K562 (cell line): ENCODE results near the gene DLK2. TPM values are rescaled to one million over a fixed set of nuclear protein-coding genes. Genes with fewer than 3 reads are reported as not detected.

ENCODE experiments used
- ADNP ChIP-seq: fragments of 200-800 bp; sonication (Bioruptor generic); IDR thresholded peaks from 2 replicates; pipeline ENCODE4 v1.6.1; 2016; ENCODE audit warnings: missing genetic modification characterization, missing compliant biosample characterization
- ATF2 ChIP-seq: sonication (generic); formaldehyde crosslinking; IDR thresholded peaks from 2 replicates; pipeline ENCODE4 v1.8.1; 2022; ENCODE audit warnings: missing genetic modification reagents
- CCNT2 ChIP-seq: IDR thresholded peaks from 2 replicates; pipeline ENCODE4 v1.6.1; 2011; ENCODE audit warnings: borderline replicate concordance, low read depth, mild to moderate bottlenecking, moderate library complexity, mixed read lengths, low read length; ENCODE audit not compliant: insufficient read length; ENCODE audit errors: extremely low read depth
- ETV1 ChIP-seq: fragments of 450-650 bp; conservative IDR thresholded peaks from 2 replicates; pipeline ENCODE4 v1.6.1; 2016; ENCODE audit warnings: missing genetic modification characterization, control low read depth, low read depth, missing compliant biosample characterization
- FOSL1 ChIP-seq: fragments of 200-800 bp; sonication (Bioruptor generic); conservative IDR thresholded peaks from 2 replicates; pipeline ENCODE4 v1.6.1; 2016; ENCODE audit warnings: missing genetic modification characterization, missing compliant biosample characterization
- HDAC6 ChIP-seq: IDR thresholded peaks from 2 replicates; pipeline ENCODE4 v1.6.1; 2012; ENCODE audit warnings: low read depth, mild to moderate bottlenecking, control low read depth, inconsistent platforms, low read length, moderate library complexity
- HEY1 ChIP-seq: fragments of 250-450 bp; sonication (Bioruptor Pico); IDR thresholded peaks from 2 replicates; pipeline ENCODE4 v1.5.0; 2020; ENCODE audit warnings: mild to moderate bottlenecking, moderate library complexity, borderline replicate concordance
- PHF21A ChIP-seq: fragments of 450-650 bp; IDR thresholded peaks from 2 replicates; pipeline ENCODE4 v1.6.1; 2017; ENCODE audit warnings: low read depth, borderline replicate concordance
- POLR2AphosphoS5 ChIP-seq: IDR thresholded peaks from 2 replicates; pipeline ENCODE4 v1.6.1; 2011; ENCODE audit warnings: mild to moderate bottlenecking, low read depth, low read length, moderate library complexity; ENCODE audit not compliant: control insufficient read depth, insufficient read depth
- RBM39 ChIP-seq: fragments of 200-400 bp; formaldehyde crosslinking; optimal IDR thresholded peaks from 2 replicates; pipeline ENCODE3; 2018; ENCODE audit warnings: low read depth, low read length
- SIN3A ChIP-seq, 2 experiments: fragments of 150-350 bp in 1 of 2; IDR thresholded peaks; 2 replicates each; pipeline ENCODE4 v1.6.1; 2011 to 2016; ENCODE audit warnings: borderline replicate concordance in 2 of 2, low read depth in 2 of 2, low read length in 2 of 2, mild to moderate bottlenecking in 2 of 2, moderate library complexity in 2 of 2; ENCODE audit not compliant: control insufficient read depth in 1 of 2
- TCF3 ChIP-seq: sonication (generic); formaldehyde crosslinking; IDR thresholded peaks from 2 replicates; pipeline ENCODE4 v1.4.0; 2020; ENCODE audit warnings: mild to moderate bottlenecking, missing genetic modification reagents
- TRIM24 ChIP-seq, 2 experiments: fragments of 450-650 bp; IDR thresholded peaks; 2 replicates each; pipeline ENCODE4 v1.6.1; 2016
- TRIM28 ChIP-seq: fragments of 450-650 bp; IDR thresholded peaks from 2 replicates; pipeline ENCODE4 v1.6.1; 2017
- ZFP36 ChIP-seq: fragments of 150-350 bp; IDR thresholded peaks from 2 replicates; pipeline ENCODE4 v1.6.1; 2018; ENCODE audit warnings: low read length, low read depth; ENCODE audit not compliant: partially characterized antibody
- ZNF175 ChIP-seq: fragments of 200-800 bp; sonication (Bioruptor generic); IDR thresholded peaks from 2 replicates; pipeline ENCODE4 v1.6.1; 2016; ENCODE audit warnings: low read depth, mild to moderate bottlenecking, missing genetic modification characterization, missing compliant biosample characterization
- ZNF263 ChIP-seq: sonication (generic); formaldehyde crosslinking; IDR thresholded peaks from 2 replicates; pipeline ENCODE4 v1.8.0; 2022; ENCODE audit warnings: mild to moderate bottlenecking, missing genetic modification reagents, borderline replicate concordance
- ZNF316 ChIP-seq: fragments of 450-650 bp; IDR thresholded peaks from 2 replicates; pipeline ENCODE4 v1.6.1; 2016
- polyA plus RNA-seq, 8 experiments: library from polyadenylated mRNA; depleted of rRNA in 4 of 8; stranded (reverse) in 5 of 8; unstranded in 3 of 8; fragments of >200 nt; fragmentation: Nextera tagmentation in 2 of 8; fragmentation: Illumina TruSeq in 1 of 8; extraction: Ambion mirVana in 2 of 8; extraction: Trizol in 1 of 8; gene quantifications; 2 replicates each; pipeline versions ENCODE4 v1.2.1 to v1.2.3, GENCODE V29; 2011 to 2014; ENCODE audit warnings: inconsistent platforms in 1 of 8, missing spikeins in 1 of 8
- total RNA-seq, 7 experiments: library from RNA; depleted of rRNA in 6 of 7; stranded (reverse); fragments of >200 nt in 6 of 7; fragmentation: Illumina TruSeq in 2 of 7; extraction: Trizol in 2 of 7; gene quantifications; 2 replicates each; pipeline versions ENCODE4 v1.2.1 to v1.2.3, GENCODE V29; 2011 to 2021; ENCODE audit warnings: low replicate concordance in 1 of 7
- TF ChIP-seq, protein P1 (sequence below): fragments of 450-650 bp; IDR thresholded peaks from one replicate; pipeline ENCODE4 v1.6.1; 2018; ENCODE audit warnings: mild to moderate bottlenecking, moderate library complexity; ENCODE audit not compliant: partially characterized antibody
- TF ChIP-seq, protein P2 (sequence below): sonication (generic); formaldehyde crosslinking; IDR thresholded peaks from 2 replicates; pipeline ENCODE4 v1.8.0; 2023; ENCODE audit warnings: mild to moderate bottlenecking, missing genetic modification reagents
- TF ChIP-seq, protein P3 (sequence below): fragments of 450-650 bp; IDR thresholded peaks from 2 replicates; pipeline ENCODE4 v1.6.1; 2018; ENCODE audit warnings: mild to moderate bottlenecking, low read depth; ENCODE audit not compliant: partially characterized antibody

Gene DLK2
- total and polyA plus RNA-seq, 9 of the 15 experiments (the other 6 are each of a cell fraction or from before 2014, with no cell fraction given): 0.11 to 0.53 (median 0.29) TPM; not detected in 3

GRCh38 chr6:43454696-43455530 is 435 bp downstream of the DLK2 start (continued):
- TF ChIP-seq ATF2 (no peak), ZNF175 (CRISPR knock-in tag) (no peak), FOSL1 (tag) (no peak), ZNF263 (CRISPR knock-in tag) (peak; percentile 56; the same call in 1 of the 2 replicates), HEY1 (CRISPR knock-in tag) (no peak), HDAC6 (no peak), TCF3 (CRISPR knock-in tag) (no peak), TRIM28 (no peak), CCNT2 (peak; percentile 47), ETV1 (0 out of 2 replicates have a peak, but pooled peaks have one; percentile 28), SIN3A (IDR thresholded peaks at IDR 0.05; ENCODE audit: borderline replicate concordance in 2 of 2, control insufficient read depth in 1 of 2, low read depth in 2 of 2, low read length in 2 of 2) (peak in 1 of 2 experiments; percentile 41; a peak in 2 of 4 replicates), PHF21A (peak; percentile 21; the same call in 1 of the 2 replicates), ADNP (tag) (no peak), RBM39 (no peak), TRIM24 (IDR thresholded peaks at IDR 0.05) (peak in 1 of 2 experiments; percentile 53; a peak in 1 of 4 replicates), ZNF316 (no peak), POLR2AphosphoS5 (no peak), ZFP36 (peak; percentile 5)
- TF ChIP-seq, protein P1, sequence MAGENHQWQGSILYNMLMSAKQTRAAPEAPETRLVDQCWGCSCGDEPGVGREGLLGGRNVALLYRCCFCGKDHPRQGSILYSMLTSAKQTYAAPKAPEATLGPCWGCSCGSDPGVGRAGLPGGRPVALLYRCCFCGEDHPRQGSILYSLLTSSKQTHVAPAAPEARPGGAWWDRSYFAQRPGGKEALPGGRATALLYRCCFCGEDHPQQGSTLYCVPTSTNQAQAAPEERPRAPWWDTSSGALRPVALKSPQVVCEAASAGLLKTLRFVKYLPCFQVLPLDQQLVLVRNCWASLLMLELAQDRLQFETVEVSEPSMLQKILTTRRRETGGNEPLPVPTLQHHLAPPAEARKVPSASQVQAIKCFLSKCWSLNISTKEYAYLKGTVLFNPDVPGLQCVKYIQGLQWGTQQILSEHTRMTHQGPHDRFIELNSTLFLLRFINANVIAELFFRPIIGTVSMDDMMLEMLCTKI: no peak
- TF ChIP-seq, protein P2, sequence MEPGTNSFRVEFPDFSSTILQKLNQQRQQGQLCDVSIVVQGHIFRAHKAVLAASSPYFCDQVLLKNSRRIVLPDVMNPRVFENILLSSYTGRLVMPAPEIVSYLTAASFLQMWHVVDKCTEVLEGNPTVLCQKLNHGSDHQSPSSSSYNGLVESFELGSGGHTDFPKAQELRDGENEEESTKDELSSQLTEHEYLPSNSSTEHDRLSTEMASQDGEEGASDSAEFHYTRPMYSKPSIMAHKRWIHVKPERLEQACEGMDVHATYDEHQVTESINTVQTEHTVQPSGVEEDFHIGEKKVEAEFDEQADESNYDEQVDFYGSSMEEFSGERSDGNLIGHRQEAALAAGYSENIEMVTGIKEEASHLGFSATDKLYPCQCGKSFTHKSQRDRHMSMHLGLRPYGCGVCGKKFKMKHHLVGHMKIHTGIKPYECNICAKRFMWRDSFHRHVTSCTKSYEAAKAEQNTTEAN (CRISPR knock-in tag): no peak
- TF ChIP-seq, protein P3, sequence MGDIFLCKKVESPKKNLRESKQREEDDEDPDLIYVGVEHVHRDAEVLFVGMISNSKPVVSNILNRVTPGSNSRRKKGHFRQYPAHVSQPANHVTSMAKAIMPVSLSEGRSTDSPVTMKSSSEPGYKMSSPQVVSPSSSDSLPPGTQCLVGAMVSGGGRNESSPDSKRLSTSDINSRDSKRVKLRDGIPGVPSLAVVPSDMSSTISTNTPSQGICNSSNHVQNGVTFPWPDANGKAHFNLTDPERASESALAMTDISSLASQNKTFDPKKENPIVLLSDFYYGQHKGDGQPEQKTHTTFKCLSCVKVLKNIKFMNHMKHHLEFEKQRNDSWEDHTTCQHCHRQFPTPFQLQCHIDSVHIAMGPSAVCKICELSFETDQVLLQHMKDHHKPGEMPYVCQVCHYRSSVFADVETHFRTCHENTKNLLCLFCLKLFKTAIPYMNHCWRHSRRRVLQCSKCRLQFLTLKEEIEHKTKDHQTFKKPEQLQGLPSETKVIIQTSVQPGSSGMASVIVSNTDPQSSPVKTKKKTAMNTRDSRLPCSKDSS: no peak
